ENCODE data around the gene SLC39A13.

Gene SLC39A13

GRCh38 chr11:47430524-47430923 is 22.1 kb downstream of the SLC39A13 start:
- DNase-seq (ENCODE audit: low read depth in 2 of 2): no peak

DNA sequence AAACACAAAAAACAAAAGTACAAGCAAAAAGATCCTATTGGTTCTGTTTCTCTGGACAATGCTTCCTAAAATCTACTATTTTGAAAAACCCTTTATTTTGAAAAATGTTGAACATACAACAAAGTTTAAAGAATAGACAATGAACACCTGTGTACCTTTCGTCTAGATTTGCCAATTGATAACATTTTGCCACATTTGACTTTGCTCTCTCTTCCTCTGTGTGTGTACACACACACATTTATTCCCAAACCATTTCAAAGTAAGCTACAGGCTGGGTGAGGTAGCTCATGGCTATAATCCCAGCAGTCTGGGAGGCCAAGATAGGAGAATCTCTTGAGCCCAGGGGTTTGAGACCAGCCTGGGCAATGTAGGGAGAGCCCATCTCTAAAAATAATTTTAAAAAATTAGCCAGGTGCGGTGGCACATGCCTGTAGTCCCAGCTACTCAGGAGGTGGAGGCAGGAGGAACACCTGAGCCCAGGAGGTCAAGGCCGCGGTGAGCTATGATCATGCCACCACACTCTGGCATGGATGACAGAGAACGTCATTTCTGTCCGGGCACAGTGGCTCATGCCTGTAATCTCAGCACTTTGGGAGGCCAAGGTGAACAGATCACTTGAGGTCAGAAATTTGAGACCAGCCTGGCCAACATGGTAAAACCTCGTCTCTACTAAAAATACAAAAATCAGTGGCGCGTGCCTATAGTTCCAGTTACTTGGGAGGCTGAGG is 23.1 kb downstream of the SLC39A13 start:
- DNase-seq (ENCODE audit: low read depth in 2 of 2): no peak

- DNase-seq (ENCODE audit: low read depth in 2 of 2): no peak
Measured at GRCh38 chr11:47433157-47433556, 24.8 kb downstream of the SLC39A13 start.

- no peak for DNase-seq (ENCODE audit: low read depth in 2 of 2)
Measured at GRCh38 chr11:47434011-47434786, 25.8 kb downstream of the SLC39A13 start.

- no peak for DNase-seq (ENCODE audit: low read depth in 2 of 2)
Measured at GRCh38 chr11:47435687-47436086, 27.3 kb downstream of the SLC39A13 start.

DNA sequence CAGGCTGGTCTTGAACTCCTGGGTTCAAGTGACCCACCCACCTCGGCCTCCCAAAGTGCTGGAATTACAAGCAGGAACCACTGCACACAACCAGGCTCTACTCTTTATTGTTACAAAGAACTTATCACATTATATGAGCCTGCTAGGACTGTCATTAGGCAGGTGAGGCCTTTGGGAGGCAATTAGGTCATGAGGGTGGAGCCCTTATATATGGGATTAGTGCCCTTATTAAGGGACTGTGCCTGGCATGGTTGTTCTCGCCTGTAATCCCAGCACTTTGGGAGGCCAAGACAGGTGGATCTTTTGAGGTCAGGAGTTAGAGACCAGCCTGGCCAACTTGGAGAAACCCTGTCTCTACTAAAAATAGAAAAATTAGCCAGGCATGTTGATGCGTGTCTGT is 28.3 kb downstream of the SLC39A13 start:
- no peak for DNase-seq (ENCODE audit: low read depth in 2 of 2)

DNA sequence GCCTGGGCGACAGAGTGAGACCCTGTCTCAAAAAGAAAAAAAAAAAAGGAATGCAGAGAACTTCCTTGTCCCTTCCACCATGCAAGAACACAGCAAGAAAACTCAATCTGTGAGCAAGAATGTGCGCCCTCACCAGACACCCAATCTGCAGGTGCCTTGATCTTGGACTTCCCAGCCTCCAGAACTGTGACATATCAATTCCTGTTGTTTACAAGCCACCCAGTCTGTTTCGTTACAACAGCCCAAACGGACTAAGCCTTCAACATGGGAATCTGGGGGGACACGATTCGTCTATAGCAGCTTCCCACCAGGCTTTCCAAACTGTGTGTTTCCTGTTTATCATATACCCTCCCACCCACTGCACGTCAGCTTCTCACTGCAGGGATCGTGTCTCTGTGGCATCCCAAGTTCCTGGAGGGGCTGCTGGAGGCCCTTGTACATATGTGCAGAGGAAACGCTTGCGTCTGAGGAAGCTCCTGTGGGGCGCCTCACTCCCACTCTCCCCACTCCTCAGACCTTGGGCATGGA is 28.9 kb downstream of the SLC39A13 start:
- DNase-seq (ENCODE audit: low read depth in 2 of 2): no peak

DNA sequence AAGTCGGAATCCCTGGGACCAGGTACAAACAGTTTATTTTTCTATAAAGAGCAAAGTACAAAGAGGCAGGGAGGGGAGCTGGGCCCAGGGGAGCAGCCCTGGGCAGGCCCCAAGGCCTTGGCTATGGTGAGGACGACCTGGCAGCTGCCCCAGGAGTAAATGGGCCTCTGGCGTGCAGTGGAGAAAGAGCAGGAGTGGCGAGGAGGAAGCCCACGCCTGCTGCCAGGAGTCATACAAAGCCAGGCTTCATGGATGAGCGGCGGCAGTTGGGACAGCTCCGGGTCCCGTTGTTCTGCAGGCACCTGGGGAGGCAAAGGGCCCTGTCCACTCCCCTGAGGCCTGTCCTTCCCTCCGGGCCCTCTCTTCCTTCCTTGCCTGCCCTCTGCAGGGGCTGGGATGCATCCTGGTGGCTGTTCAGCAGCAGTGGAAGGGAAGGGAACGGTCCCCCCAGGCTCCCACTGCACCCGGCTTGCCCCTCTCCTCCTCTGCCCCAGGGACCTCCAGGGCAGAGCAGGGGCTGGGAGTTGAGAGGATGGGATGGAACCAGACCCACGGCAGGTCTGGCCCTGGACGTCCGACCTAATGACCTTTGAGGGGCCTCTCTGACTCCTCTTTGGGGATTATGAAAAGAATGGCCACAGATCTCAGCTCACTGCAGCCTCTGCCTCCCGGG is 29.5 kb downstream of the SLC39A13 start:
- no peak for DNase-seq (ENCODE audit: low read depth in 2 of 2)

DNA sequence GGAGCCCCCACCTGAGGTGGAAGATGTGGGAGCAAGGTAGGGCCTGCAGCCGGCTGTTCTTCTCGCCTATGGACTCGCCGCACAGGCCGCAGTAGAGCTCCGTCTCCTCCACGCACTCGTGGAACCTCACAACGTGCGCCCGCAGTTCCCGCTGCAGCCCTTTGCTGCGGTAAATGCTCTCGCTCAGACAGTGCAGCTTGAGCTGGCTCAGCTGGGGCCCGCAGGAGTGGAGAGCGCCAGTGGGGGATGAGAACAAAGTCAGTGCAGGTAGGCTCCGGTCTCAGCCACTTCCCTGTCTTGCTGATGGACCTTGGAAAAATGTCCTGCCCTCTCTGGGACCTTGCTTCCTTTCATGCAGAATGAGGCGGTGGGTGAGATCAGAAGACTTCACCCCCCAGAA is 30.3 kb downstream of the SLC39A13 start:
- no peak for DNase-seq (ENCODE audit: low read depth in 2 of 2)

DNA sequence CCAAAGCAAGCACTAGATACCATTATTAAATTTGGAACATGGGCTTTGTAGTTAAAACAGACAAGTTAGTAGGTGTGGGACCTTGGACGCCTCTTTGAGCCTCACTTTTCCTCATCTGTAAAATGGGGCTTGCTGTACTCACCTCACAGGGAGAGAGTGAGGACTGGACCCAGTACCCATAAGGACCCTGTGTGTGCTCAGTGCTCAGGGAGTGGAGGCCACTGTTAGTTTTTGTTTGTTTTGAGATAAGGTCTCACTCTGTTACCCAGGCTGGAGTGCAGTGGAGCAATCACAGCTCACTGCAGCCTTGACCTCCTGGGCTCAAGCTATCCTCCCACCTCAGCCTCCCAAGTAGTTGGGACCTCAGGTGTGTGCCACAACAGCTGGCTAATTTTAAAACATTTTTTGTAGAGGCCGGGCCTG is 31.7 kb downstream of the SLC39A13 start:
- DNase-seq (ENCODE audit: low read depth in 2 of 2): no peak

DNA sequence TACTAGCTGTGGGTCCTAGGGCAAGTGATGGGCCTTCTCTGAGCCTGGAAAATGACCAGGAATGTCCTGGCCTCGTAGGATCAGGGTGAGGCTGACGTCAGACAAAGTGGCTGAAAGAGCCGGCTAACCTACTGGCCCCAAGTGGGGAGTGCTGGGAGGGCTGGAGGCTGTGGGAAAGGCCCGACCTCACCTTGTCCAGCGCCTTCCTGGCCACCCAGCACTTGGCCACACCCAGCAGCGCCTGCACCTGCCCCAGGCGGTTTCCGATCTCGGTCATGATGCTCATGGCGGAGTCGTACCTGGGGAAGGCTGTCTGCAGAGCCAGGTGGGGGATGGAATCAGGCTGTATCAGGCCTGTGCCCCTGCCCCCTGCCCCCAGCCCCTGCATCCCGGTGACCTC is 33.0 kb downstream of the SLC39A13 start:
- no peak for DNase-seq (ENCODE audit: low read depth in 2 of 2)

GRCh38 chr11:47442514-47442913 is 34.1 kb downstream of the SLC39A13 start:
- no peak for DNase-seq (ENCODE audit: low read depth in 2 of 2)

DNA sequence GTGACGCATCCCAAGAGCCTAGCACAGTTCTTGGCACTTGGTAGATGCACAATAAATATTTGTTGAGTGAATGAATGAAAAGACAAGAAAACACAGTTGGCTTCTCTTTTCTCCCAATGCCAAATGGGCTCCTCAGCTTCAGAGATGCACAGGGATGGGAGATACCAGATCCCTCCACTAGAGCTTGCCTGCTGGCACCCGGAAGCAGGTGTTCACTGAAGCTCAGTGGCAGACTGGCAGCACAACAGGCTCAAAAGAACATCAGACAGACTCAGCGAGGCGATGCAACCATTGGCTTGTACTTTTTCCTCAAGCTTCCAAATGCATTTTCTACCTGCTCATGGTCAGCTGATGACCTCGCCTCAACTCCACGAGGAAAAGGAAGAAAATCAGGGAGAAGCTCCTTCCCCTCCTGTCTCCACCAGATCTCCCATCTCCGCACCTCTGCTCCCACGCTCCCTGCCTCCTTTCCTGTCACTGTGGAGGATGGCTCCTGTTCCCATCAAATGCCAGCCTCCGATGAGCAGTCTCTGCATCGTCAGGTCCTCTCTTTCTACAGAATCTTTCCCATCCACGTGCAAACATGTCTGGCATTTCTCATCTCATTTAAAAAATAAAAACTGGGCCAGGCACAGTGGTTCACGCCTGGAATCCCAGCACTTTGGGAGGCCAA is 34.8 kb downstream of the SLC39A13 start:
- DNase-seq (ENCODE audit: low read depth in 2 of 2): no peak

DNA sequence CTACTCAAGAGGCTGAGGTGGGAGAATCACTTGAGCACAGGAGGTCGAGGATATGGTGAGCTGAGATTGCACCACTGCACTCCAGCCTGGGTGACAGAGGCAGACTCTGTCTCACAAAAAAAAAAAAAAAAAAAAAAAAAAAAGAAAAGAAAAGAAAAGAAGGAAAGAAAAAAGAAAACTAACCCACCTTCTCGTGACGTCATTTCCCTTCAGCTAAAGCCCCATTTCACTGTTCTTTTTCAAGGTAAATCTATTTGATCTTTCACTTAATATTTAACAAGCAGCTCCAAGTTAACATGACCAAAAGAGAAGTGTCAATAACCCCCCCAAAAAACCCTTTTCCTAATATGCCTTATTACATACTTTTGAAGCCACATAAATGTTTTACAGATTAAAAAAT is 35.4 kb downstream of the SLC39A13 start:
- DNase-seq (ENCODE audit: low read depth in 2 of 2): no peak

- no peak for DNase-seq (ENCODE audit: low read depth in 2 of 2)
Measured at GRCh38 chr11:47445840-47446239, 37.5 kb downstream of the SLC39A13 start.

- no peak for DNase-seq (ENCODE audit: low read depth in 2 of 2)
Measured at GRCh38 chr11:47446833-47447232, 38.4 kb downstream of the SLC39A13 start.

DNA sequence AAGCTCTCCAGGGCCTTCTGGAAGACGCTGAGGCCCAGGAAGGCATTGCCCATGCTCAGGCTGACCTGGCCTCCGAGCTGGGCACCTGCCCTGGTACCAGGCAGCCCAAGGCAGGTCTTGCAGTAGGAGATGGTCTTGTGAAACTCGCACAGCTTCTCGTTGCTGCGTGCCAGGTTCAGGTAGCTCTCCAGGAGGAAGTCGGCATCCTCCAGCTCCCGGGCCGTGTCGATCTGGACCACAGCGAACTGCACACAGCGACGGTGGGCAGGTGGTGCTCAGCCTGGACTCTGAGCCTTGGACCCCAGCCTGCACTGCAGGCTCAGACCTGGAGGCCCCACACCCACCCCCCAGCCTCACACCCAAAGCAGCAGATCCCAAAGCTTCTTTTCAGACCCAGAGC is 39.5 kb downstream of the SLC39A13 start:
- DNase-seq (ENCODE audit: low read depth in 2 of 2): no peak

GRCh38 chr11:47448566-47449427 is 40.4 kb downstream of the SLC39A13 start, which contains the start of gene RAPSN:
Gene RAPSN, minus strand, starts transcription at chr11:47449136. Its CDS starts 172 bp downstream, at chr11:47448964.
- DNase-seq (ENCODE audit: low read depth in 2 of 2): no peak

DNA sequence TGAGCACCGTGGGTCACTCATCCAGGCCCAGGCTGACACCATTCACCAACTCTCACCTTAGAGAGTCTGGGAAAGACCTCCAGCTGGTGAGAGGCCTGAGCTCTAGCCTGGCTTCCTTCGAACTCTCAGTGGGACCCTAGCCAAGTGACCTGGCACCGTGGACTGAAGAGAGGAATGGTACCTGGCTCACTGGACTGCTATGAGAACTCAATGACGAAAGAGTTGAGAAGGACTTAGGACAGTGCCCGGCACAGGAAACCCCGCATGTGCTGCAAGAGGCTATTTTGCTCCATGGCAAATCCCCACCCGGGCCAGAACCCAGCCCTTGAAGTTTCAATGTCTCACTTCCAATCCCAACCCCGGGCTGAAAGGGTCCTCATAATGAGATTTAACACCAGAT is 41.2 kb downstream of the SLC39A13 start:
- no peak for DNase-seq (ENCODE audit: low read depth in 2 of 2)

DNA sequence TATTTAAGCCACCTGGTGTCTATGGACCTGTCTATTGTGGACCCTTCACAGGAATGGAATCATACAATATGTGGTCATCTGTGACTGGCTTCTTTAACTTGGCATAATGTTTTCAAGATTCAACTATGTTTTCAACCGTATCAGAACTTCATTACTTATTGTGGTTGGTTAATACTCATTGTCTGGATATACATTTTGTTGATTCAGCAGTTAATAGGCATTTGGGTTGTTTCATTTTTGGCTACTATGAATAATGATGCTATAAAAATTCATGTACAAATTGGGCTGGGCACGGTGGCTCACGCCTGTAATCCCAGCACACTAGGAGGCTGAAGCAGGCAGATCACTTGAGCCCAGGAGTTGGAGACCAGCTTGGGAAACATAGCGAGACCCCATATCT is 43.0 kb downstream of the SLC39A13 start:
- no peak for DNase-seq (ENCODE audit: low read depth in 2 of 2)

- no peak for DNase-seq (ENCODE audit: low read depth in 2 of 2)
Measured at GRCh38 chr11:47451990-47452389, 43.6 kb downstream of the SLC39A13 start.

All from stimulated activated CD8-positive, alpha-beta memory T cell treated with anti-CD3 and anti-CD28 coated beads, Interleukin-15, amount 100 ng/mL, for 4 hours (primary cell).